ENCODE results near the gene PGM1. TPM values are rescaled to one million over a fixed set of nuclear protein-coding genes. Genes with fewer than 3 reads are reported as not detected.

PGM1 gene
- total and polyA plus RNA-seq, 2 donors (not counting 3 experiments of a cell fraction or from before 2014, with no cell fraction given) = 9.3 to 21.0 TPM

DNA sequence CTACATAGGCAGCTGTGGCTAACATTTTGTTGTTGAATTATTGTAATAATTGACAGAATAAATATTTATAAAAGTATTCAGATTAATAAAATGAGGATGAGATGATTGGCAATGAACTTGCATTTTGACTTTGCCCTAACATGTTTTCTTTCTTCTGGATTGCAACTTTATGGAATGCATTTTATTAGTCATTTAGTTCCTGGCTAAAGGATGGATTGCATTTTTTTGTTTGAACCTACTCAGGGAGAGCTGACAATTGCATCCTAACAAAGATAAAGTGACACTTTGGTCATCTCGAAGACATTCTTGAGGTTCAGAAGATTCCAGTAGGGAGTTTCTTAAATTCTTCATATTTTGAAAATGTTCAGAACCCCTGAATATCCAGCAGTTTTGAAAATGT is 37.5 kb downstream of the PGM1 start:
- Histone ChIP-seq H3K4me1 (ENCODE audit: control insufficient read depth, extremely low read depth, insufficient read depth, low read length) (no peaks in the 10 kb centered on the region), H4K20me1 (replicated peaks; ENCODE audit: control insufficient read depth, extremely low read depth, insufficient read depth, low read length) (no peaks in the 10 kb centered on the region), H3K9me1 (replicated peaks; ENCODE audit: control insufficient read depth, extremely low read depth, insufficient read depth, low read length) (no peaks in the 10 kb centered on the region), H3K27me3 (ENCODE audit: control insufficient read depth in 2 of 2, insufficient read depth in 2 of 2, low read length in 2 of 2) (no peaks in the 10 kb centered on the region), H3K4me2 (ENCODE audit: insufficient read depth, low read length) (no peak overlapping the region), H2AFZ (ENCODE audit: low read depth, low read length) (no peak overlapping the region), H3K27ac (ENCODE audit: insufficient read depth, low read depth, low read length) (no peak overlapping the region), H3K9me3 (replicated peaks; ENCODE audit: control insufficient read depth, insufficient read depth, low read length) (no peaks in the 10 kb centered on the region), H3K79me2 (ENCODE audit: control insufficient read depth, insufficient read depth, low read length) (no peaks in the 10 kb centered on the region), H3K9ac (replicated peaks; ENCODE audit: extremely low read depth, insufficient read depth, low read length) (no peak overlapping the region), H3K36me3 (ENCODE audit: control insufficient read depth in 2 of 2, extremely low read depth in 1 of 2, insufficient read depth in 2 of 2, low read length in 2 of 2) (peaks cover 0 to 2% of the 10 kb centered on the region in 2 experiments), H3K4me3 (replicated peaks in 1 of 3; ENCODE audit: insufficient read depth in 1 of 3, low read depth in 1 of 3, low read length in 3 of 3) (no peak overlapping the region)
- POLR2A ChIA-PET = no interaction called here
- CTCF ChIA-PET = interaction anchor here (1.2 kb wide), 1 partner anchor 616 kb away, joined by 3 read pairs; no protein-coding TSS in a partner anchor
- TF ChIP-seq JUN (IDR thresholded peaks at IDR 0.05; ENCODE audit: borderline replicate concordance, insufficient read depth, insufficient read length, low read depth) = no peak
- TF ChIP-seq, protein P1, sequence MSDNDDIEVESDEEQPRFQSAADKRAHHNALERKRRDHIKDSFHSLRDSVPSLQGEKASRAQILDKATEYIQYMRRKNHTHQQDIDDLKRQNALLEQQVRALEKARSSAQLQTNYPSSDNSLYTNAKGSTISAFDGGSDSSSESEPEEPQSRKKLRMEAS (IDR thresholded peaks at IDR 0.05; ENCODE audit: insufficient read depth, insufficient read length) = no peak
- TF ChIP-seq, protein P2, sequence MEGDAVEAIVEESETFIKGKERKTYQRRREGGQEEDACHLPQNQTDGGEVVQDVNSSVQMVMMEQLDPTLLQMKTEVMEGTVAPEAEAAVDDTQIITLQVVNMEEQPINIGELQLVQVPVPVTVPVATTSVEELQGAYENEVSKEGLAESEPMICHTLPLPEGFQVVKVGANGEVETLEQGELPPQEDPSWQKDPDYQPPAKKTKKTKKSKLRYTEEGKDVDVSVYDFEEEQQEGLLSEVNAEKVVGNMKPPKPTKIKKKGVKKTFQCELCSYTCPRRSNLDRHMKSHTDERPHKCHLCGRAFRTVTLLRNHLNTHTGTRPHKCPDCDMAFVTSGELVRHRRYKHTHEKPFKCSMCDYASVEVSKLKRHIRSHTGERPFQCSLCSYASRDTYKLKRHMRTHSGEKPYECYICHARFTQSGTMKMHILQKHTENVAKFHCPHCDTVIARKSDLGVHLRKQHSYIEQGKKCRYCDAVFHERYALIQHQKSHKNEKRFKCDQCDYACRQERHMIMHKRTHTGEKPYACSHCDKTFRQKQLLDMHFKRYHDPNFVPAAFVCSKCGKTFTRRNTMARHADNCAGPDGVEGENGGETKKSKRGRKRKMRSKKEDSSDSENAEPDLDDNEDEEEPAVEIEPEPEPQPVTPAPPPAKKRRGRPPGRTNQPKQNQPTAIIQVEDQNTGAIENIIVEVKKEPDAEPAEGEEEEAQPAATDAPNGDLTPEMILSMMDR (IDR thresholded peaks at IDR 0.05; ENCODE audit: extremely low read depth in 1 of 2, insufficient read depth in 1 of 2, low read depth in 1 of 2, low read length in 2 of 2) = no peak
- TF ChIP-seq FOS (IDR thresholded peaks at IDR 0.05; ENCODE audit: borderline replicate concordance, insufficient read depth, low read length) = no peak
- no peak for TF ChIP-seq GATA2 (IDR thresholded peaks at IDR 0.05; ENCODE audit: insufficient read depth, insufficient read length, low read depth, low read length)
- TF ChIP-seq EZH2 (IDR thresholded peaks at IDR 0.05; ENCODE audit: borderline replicate concordance, low read depth, low read length, severe bottlenecking) = no peak
- intact Hi-C loops (cut with micrococcal nuclease) = no loop called here
- no TSS peak for BruUV-seq (replicated peaks)
- DNase-seq (ENCODE audit: low read depth, low spot score) (no peak), FAIRE-seq (no peak)
- dilution Hi-C loops (cut with MboI; ENCODE audit: extremely low pct_ligation_motif_present, low sequenced_read_pairs) = no loop called here

Data from endothelial cell of umbilical vein (primary cell).